Thoracic aorta (tissue), 2 donors: ENCODE measurements around the gene DGKI. TPM values are rescaled to one million over a fixed set of nuclear protein-coding genes. Genes with fewer than 3 reads are reported as not detected.
A peak's percentile ranks its signal among the peaks of the same experiment; 100 is the strongest.

ENCODE experiments used
- ATAC-seq: fragments of 150-250 bp; one replicate; pipeline ENCODE4 v1.8.0; 2017; ENCODE audit warnings: low read depth; ENCODE audit not compliant: insufficient number of reproducible peaks, low FRiP score
- DNase-seq: peaks from one replicate; pipeline ENCODE4 v3.0.0-alpha.2; 2020; ENCODE audit warnings: low spot score
- H3K27ac ChIP-seq, 2 donors: fragments of 200-600 bp; sonication (generic); 1 replicate in 1 of 2; 2 replicates in 1 of 2; pipeline ENCODE4 v1.5.1; 2016; ENCODE audit warnings: mild to moderate bottlenecking in 2 of 2, moderate library complexity in 2 of 2
- H3K27me3 ChIP-seq: fragments of 200-600 bp; sonication (generic); replicated peaks from 2 replicates; pipeline ENCODE4 v1.6.0; 2016; ENCODE audit warnings: mild to moderate bottlenecking; ENCODE audit not compliant: insufficient read depth
- H3K36me3 ChIP-seq: fragments of 200-600 bp; sonication (generic); one replicate; pipeline ENCODE4 v1.5.1; 2016
- H3K4me1 ChIP-seq, 2 donors: fragments of 200-600 bp; sonication (generic); 1 replicate in 1 of 2; 2 replicates in 1 of 2; pipeline versions ENCODE4 v1.5.1 to v1.6.0; 2016; ENCODE audit warnings: low read depth in 2 of 2, mild to moderate bottlenecking in 1 of 2; ENCODE audit not compliant: control insufficient read depth in 1 of 2
- H3K4me3 ChIP-seq: fragments of 200-600 bp; sonication (generic); 2 replicates; pipeline ENCODE4 v1.5.1; 2016; ENCODE audit warnings: mild to moderate bottlenecking
- H3K9me3 ChIP-seq: fragments of 200-600 bp; sonication (generic); 2 replicates; pipeline ENCODE4 v1.5.1; 2016
- CTCF ChIP-seq: fragments of 200-600 bp; sonication (generic); IDR thresholded peaks from one replicate; pipeline ENCODE4 v1.5.1; 2019; ENCODE audit warnings: antibody characterized with exemption
- total RNA-seq, 2 donors: library from RNA; depleted of rRNA; stranded (reverse); fragments of >200 nt; gene quantifications; one replicate each; pipeline versions ENCODE4 v1.1.0 to v1.2.3, GENCODE V29; 2016

The DGKI gene
- total RNA-seq, 2 donors from 2014 or later, result 10.3 to 22.3 TPM

GRCh38 chr7:137670222-137671064, 176.3 kb downstream of the DGKI start:
- H3K27me3 ChIP-seq, result no peaks in the 10 kb centered on the region
- H3K4me1 ChIP-seq, result no peaks in the 10 kb centered on the region
- no peak for DNase-seq
- H3K27ac ChIP-seq, result no peak overlapping the region
- no peak for ATAC-seq
- no peak for TF ChIP-seq CTCF
- no peaks in the 10 kb centered on the region for H3K36me3 ChIP-seq
- H3K4me3 ChIP-seq, result no peak overlapping the region
- H3K9me3 ChIP-seq, result no peaks in the 10 kb centered on the region

GRCh38 chr7:137669706-137670105, 177.1 kb downstream of the DGKI start:
- no peaks in the 10 kb centered on the region for H3K9me3 ChIP-seq
- no peak for ATAC-seq
- H3K4me3 ChIP-seq, result no peak overlapping the region
- no peaks in the 10 kb centered on the region for H3K36me3 ChIP-seq
- no peak for DNase-seq
- no peaks in the 10 kb centered on the region for H3K27me3 ChIP-seq
- TF ChIP-seq CTCF, result no peak
- no peaks in the 10 kb centered on the region for H3K4me1 ChIP-seq
- no peak overlapping the region for H3K27ac ChIP-seq

GRCh38 chr7:137668404-137668803, 178.4 kb downstream of the DGKI start:
- DNase-seq (no peak), ATAC-seq (no peak)
- no peaks in the 10 kb centered on the region for H3K27me3 ChIP-seq
- H3K27ac ChIP-seq, result no peak overlapping the region
- no peaks in the 10 kb centered on the region for H3K4me1 ChIP-seq
- no peaks in the 10 kb centered on the region for H3K9me3 ChIP-seq
- no peak overlapping the region for H3K4me3 ChIP-seq
- TF ChIP-seq CTCF, result no peak
- no peaks in the 10 kb centered on the region for H3K36me3 ChIP-seq

GRCh38 chr7:137667633-137668387, 179.0 kb downstream of the DGKI start:
- ATAC-seq, result peak; percentile 38
- H3K27ac ChIP-seq, result no peak overlapping the region
- TF ChIP-seq CTCF, result no peak

GRCh38 chr7:137664846-137665245, 181.9 kb downstream of the DGKI start:
- DNase-seq, result no peak
- no peaks in the 10 kb centered on the region for H3K4me1 ChIP-seq
- ATAC-seq, result no peak
- H3K4me3 ChIP-seq, result no peak overlapping the region
- no peaks in the 10 kb centered on the region for H3K9me3 ChIP-seq
- no peaks in the 10 kb centered on the region for H3K27me3 ChIP-seq
- no peak overlapping the region for H3K27ac ChIP-seq
- no peak for TF ChIP-seq CTCF
- no peaks in the 10 kb centered on the region for H3K36me3 ChIP-seq

More at GRCh38 chr7:137667633-137668387, 179.0 kb downstream of the DGKI start:
- no peak for DNase-seq
- Histone ChIP-seq H3K27me3 (no peaks in the 10 kb centered on the region), H3K9me3 (no peaks in the 10 kb centered on the region), H3K4me3 (no peak overlapping the region), H3K4me1 (no peaks in the 10 kb centered on the region), H3K36me3 (no peaks in the 10 kb centered on the region)
